Astrocyte (in vitro differentiated cells and primary cell): Measurements from ENCODE around the gene JAKMIP2. TPM values are rescaled to one million over a fixed set of nuclear protein-coding genes. Genes with fewer than 3 reads are reported as not detected.

Experiments
- DNase-seq: peaks from one replicate; pipeline ENCODE4 v3.0.0-alpha.2; 2010; ENCODE audit warnings: low read depth
- FAIRE-seq: peaks from 2 replicates; lab custom pipeline; 2011; peaks lifted over from hg19 to GRCh38; lab: Jason Lieb, UNC
- H2AFZ ChIP-seq: 2 replicates; pipeline ENCODE4 v1.6.0; 2012; ENCODE audit warnings: low read depth, low read length, inconsistent platforms
- H3K27ac ChIP-seq: 2 replicates; pipeline ENCODE4 v1.5.1; 2011; ENCODE audit warnings: low read depth, low read length, inconsistent platforms
- H3K27me3 ChIP-seq: 2 replicates; pipeline ENCODE4 v1.6.0; 2011; ENCODE audit warnings: low read length, inconsistent platforms; ENCODE audit not compliant: insufficient read depth
- H3K36me3 ChIP-seq: 2 replicates; pipeline ENCODE4 v1.5.1; 2011; ENCODE audit warnings: low read length, inconsistent platforms; ENCODE audit not compliant: insufficient read depth
- H3K4me1 ChIP-seq: 2 replicates; pipeline ENCODE4 v1.5.1; 2011; ENCODE audit warnings: low read length, inconsistent platforms; ENCODE audit not compliant: insufficient read depth
- H3K4me2 ChIP-seq: 2 replicates; pipeline ENCODE4 v1.6.0; 2012; ENCODE audit warnings: low read length, inconsistent platforms
- H3K4me3 ChIP-seq: 2 replicates; pipeline ENCODE4 v1.5.1; 2011; ENCODE audit warnings: low read depth, mild to moderate bottlenecking, low read length, inconsistent platforms; ENCODE audit not compliant: insufficient read depth
- H3K79me2 ChIP-seq: 2 replicates; pipeline ENCODE4 v1.6.0; 2012; ENCODE audit warnings: mild to moderate bottlenecking, low read length, inconsistent platforms; ENCODE audit not compliant: insufficient read depth
- H3K9ac ChIP-seq: 2 replicates; pipeline ENCODE4 v1.6.0; 2012; ENCODE audit warnings: mild to moderate bottlenecking, low read length, inconsistent platforms
- H3K9me3 ChIP-seq: 2 replicates; pipeline ENCODE4 v1.5.1; 2012; ENCODE audit warnings: low read depth, mild to moderate bottlenecking, low read length, inconsistent platforms; ENCODE audit not compliant: insufficient read depth
- H4K20me1 ChIP-seq: 2 replicates; pipeline ENCODE4 v1.6.0; 2012; ENCODE audit warnings: low read length, inconsistent platforms; ENCODE audit not compliant: insufficient read depth
- H3K27ac Mint-ChIP-seq: one replicate; pipeline ENCODE4 v1.8.0; 2021; ENCODE audit warnings: mild to moderate bottlenecking, mixed read lengths; ENCODE audit not compliant: unreplicated experiment
- H3K27me3 Mint-ChIP-seq: one replicate; pipeline ENCODE4 v1.8.0; 2021; ENCODE audit warnings: low read depth, mixed read lengths; ENCODE audit not compliant: unreplicated experiment
- H3K36me3 Mint-ChIP-seq: one replicate; pipeline ENCODE4 v1.8.0; 2021; ENCODE audit warnings: low read depth, mixed read lengths; ENCODE audit not compliant: unreplicated experiment
- H3K4me1 Mint-ChIP-seq: one replicate; pipeline ENCODE4 v1.8.0; 2021; ENCODE audit warnings: low read depth, mixed read lengths; ENCODE audit not compliant: unreplicated experiment
- H3K4me3 Mint-ChIP-seq: one replicate; pipeline ENCODE4 v1.8.0; 2021; ENCODE audit warnings: mild to moderate bottlenecking, moderate library complexity, mixed read lengths; ENCODE audit not compliant: unreplicated experiment
- H3K9me3 Mint-ChIP-seq: one replicate; pipeline ENCODE4 v1.8.0; 2021; ENCODE audit warnings: mild to moderate bottlenecking, mixed read lengths; ENCODE audit not compliant: unreplicated experiment
- CTCF ChIP-seq: IDR thresholded peaks from 2 replicates; pipeline ENCODE4 v1.5.1; 2011; ENCODE audit warnings: low read depth, mild to moderate bottlenecking, inconsistent platforms, low read length, moderate library complexity; ENCODE audit not compliant: insufficient read depth
- EZH2 ChIP-seq: IDR thresholded peaks from 2 replicates; pipeline ENCODE4 v1.6.1; 2012; ENCODE audit warnings: mild to moderate bottlenecking, low read length, inconsistent platforms; ENCODE audit not compliant: insufficient read depth
- total RNA-seq: library from RNA; stranded (reverse); gene quantifications from 2 replicates; pipeline ENCODE4 v1.2.1, GENCODE V29; 2021

The JAKMIP2 gene
- total RNA-seq, 1 donor from 2014 or later, result 15.1 TPM

GRCh38 chr5:147789820-147790219 is 7.3 kb upstream of the JAKMIP2 start:
- no peak overlapping the region for H2AFZ ChIP-seq
- H3K9me3 Mint-ChIP-seq, result no peaks in the 10 kb centered on the region
- no peaks in the 10 kb centered on the region for H3K36me3 ChIP-seq
- H3K4me3 Mint-ChIP-seq, result no peak overlapping the region
- no peaks in the 10 kb centered on the region for H3K4me1 ChIP-seq
- no peaks in the 10 kb centered on the region for H3K36me3 Mint-ChIP-seq
- no peak overlapping the region for H3K9ac ChIP-seq
- H3K27me3 ChIP-seq, result no peaks in the 10 kb centered on the region
- H3K4me2 ChIP-seq, result no peak overlapping the region
- no peaks in the 10 kb centered on the region for H3K79me2 ChIP-seq
- no peaks in the 10 kb centered on the region for H3K9me3 ChIP-seq
- no peaks in the 10 kb centered on the region for H3K27me3 Mint-ChIP-seq
- H3K4me1 Mint-ChIP-seq, result no peaks in the 10 kb centered on the region
- H3K4me3 ChIP-seq, result no peak overlapping the region
- FAIRE-seq (no peak), DNase-seq (no peak)
- TF ChIP-seq CTCF, result no peak
- TF ChIP-seq EZH2, result no peak
- no peaks in the 10 kb centered on the region for H4K20me1 ChIP-seq
- no peak overlapping the region for H3K27ac Mint-ChIP-seq
- no peak overlapping the region for H3K27ac ChIP-seq

GRCh38 chr5:147788023-147788422 is 5.5 kb upstream of the JAKMIP2 start:
- TF ChIP-seq CTCF (no peak), EZH2 (no peak)
- H3K36me3 ChIP-seq, result no peaks in the 10 kb centered on the region
- no peak for DNase-seq
- Mint-ChIP-seq H3K4me1 (no peaks in the 10 kb centered on the region), H3K4me3 (no peak overlapping the region), H3K36me3 (no peaks in the 10 kb centered on the region), H3K9me3 (no peaks in the 10 kb centered on the region), H3K27ac (no peak overlapping the region), H3K27me3 (no peaks in the 10 kb centered on the region)
- no peaks in the 10 kb centered on the region for H3K27me3 ChIP-seq
- no peaks in the 10 kb centered on the region for H3K4me1 ChIP-seq
- no peak overlapping the region for H3K4me2 ChIP-seq
- H3K9ac ChIP-seq, result no peak overlapping the region
- no peaks in the 10 kb centered on the region for H3K9me3 ChIP-seq
- H4K20me1 ChIP-seq, result no peaks in the 10 kb centered on the region
- H2AFZ ChIP-seq, result no peak overlapping the region
- no peak overlapping the region for H3K27ac ChIP-seq
- no peaks in the 10 kb centered on the region for H3K79me2 ChIP-seq
- H3K4me3 ChIP-seq, result no peak overlapping the region
- FAIRE-seq, result no peak

- Mint-ChIP-seq H3K9me3 (no peaks in the 10 kb centered on the region), H3K27me3 (no peaks in the 10 kb centered on the region), H3K27ac (no peak overlapping the region), H3K36me3 (no peaks in the 10 kb centered on the region), H3K4me1 (peaks cover 3% of the 10 kb centered on the region), H3K4me3 (no peak overlapping the region)
- H3K27ac ChIP-seq, result no peak overlapping the region
- no peaks in the 10 kb centered on the region for H3K36me3 ChIP-seq
- peaks cover 3% of the 10 kb centered on the region for H3K4me1 ChIP-seq
- no peaks in the 10 kb centered on the region for H3K9me3 ChIP-seq
- no peak for FAIRE-seq
- no peak for DNase-seq
- H3K4me2 ChIP-seq, result no peak overlapping the region
- no peak overlapping the region for H3K9ac ChIP-seq
- TF ChIP-seq CTCF, result no peak
- no peak for TF ChIP-seq EZH2
- H3K4me3 ChIP-seq, result no peak overlapping the region
- H3K27me3 ChIP-seq, result no peaks in the 10 kb centered on the region
- H2AFZ ChIP-seq, result no peak overlapping the region
- H3K79me2 ChIP-seq, result no peaks in the 10 kb centered on the region
- H4K20me1 ChIP-seq, result no peaks in the 10 kb centered on the region
Observed at GRCh38 chr5:147786142-147786541, 3.6 kb upstream of the JAKMIP2 start.
